GM19438 (cell line): Measurements from ENCODE around the gene MLEC.

Experiments
- ATAC-seq: cut with Tn5 transposase; IDR thresholded peaks from one replicate; pipeline ENCODE4 v1.9.1; 2021; ENCODE audit warnings: low read depth; ENCODE audit not compliant: unreplicated experiment

The MLEC gene

GRCh38 chr12:120690083-120690450 is 3.1 kb downstream of the MLEC start:
- ATAC-seq, result no peak

GRCh38 chr12:120690978-120691377 is 4.0 kb downstream of the MLEC start:
- ATAC-seq, result no peak

- no peak for ATAC-seq
Observed at GRCh38 chr12:120692524-120693033, 5.6 kb downstream of the MLEC start.

- ATAC-seq, result no peak
Observed at GRCh38 chr12:120693848-120694247, 6.9 kb downstream of the MLEC start.

GRCh38 chr12:120696626-120697025 is 9.7 kb downstream of the MLEC start:
- no peak for ATAC-seq

GRCh38 chr12:120697344-120697743 is 10.4 kb downstream of the MLEC start:
- no peak for ATAC-seq

GRCh38 chr12:120698665-120699064 is 11.7 kb downstream of the MLEC start:
- ATAC-seq, result no peak

GRCh38 chr12:120699553-120699952 is 12.6 kb downstream of the MLEC start:
- no peak for ATAC-seq

GRCh38 chr12:120700886-120701285 is 13.9 kb downstream of the MLEC start:
- ATAC-seq, result no peak

- no peak for ATAC-seq
Observed at GRCh38 chr12:120702637-120703036, 15.7 kb downstream of the MLEC start.

- ATAC-seq, result no peak
Observed at GRCh38 chr12:120703311-120703942, 16.5 kb downstream of the MLEC start.

GRCh38 chr12:120705618-120706017 is 18.7 kb downstream of the MLEC start:
- no peak for ATAC-seq

- no peak for ATAC-seq
Observed at GRCh38 chr12:120706029-120706428, 19.1 kb downstream of the MLEC start.

GRCh38 chr12:120708651-120709050 is 21.7 kb downstream of the MLEC start:
- no peak for ATAC-seq

- peak; percentile 64 for ATAC-seq
Observed at GRCh38 chr12:120710031-120710804, 23.3 kb downstream of the MLEC start, which contains the start of gene UNC119B. Gene UNC119B (plus strand): TSS chr12:120710458. CDS start chr12:120710475, 17 bp downstream.

- ATAC-seq, result peak; percentile 39
Observed at GRCh38 chr12:120710805-120711296, 23.9 kb downstream of the MLEC start.

- ATAC-seq, result no peak
Observed at GRCh38 chr12:120711411-120711810, 24.5 kb downstream of the MLEC start.

GRCh38 chr12:120712610-120713009 is 25.7 kb downstream of the MLEC start:
- no peak for ATAC-seq

GRCh38 chr12:120713861-120714482 is 27.0 kb downstream of the MLEC start:
- no peak for ATAC-seq

GRCh38 chr12:120718055-120718454 is 31.1 kb downstream of the MLEC start:
- no peak for ATAC-seq

- ATAC-seq, result no peak
Observed at GRCh38 chr12:120719072-120719471, 32.1 kb downstream of the MLEC start.
